ENCODE data around the gene CCDC33.

GRCh38 chr15:74294010-74294409 lies 57.9 kb downstream of the CCDC33 start:
- TF ChIP-seq EZH2 (IDR thresholded peaks at IDR 0.05; ENCODE audit: insufficient read depth, poor library complexity, severe bottlenecking) = no peak
- TF ChIP-seq EZH2phosphoT487 (IDR thresholded peaks at IDR 0.05; ENCODE audit: insufficient read depth, low read depth) = no peak
